Stimulated activated effector memory CD8-positive, alpha-beta T cell treated with anti-CD3 and anti-CD28 coated beads, Interleukin-12 subunit alpha, Interleukin-12 subunit beta, amount 100 ng/mL, for 72 hours (primary cell): Measurements from ENCODE around the gene TIFAB.

Experiments
- ATAC-seq: fragments of 150-1000 bp; cut with Tn5 transposase; 2 replicates; pipeline ENCODE4 v1.10.0; 2021
- DNase-seq, 2 donors: peaks; one replicate each; pipeline ENCODE4 v3.0.0; 2021 to 2022; ENCODE audit warnings: low spot score in 2 of 2
- H3K27ac Mint-ChIP-seq: one replicate; pipeline ENCODE4 v1.8.0; 2022; ENCODE audit warnings: mild to moderate bottlenecking, mixed read lengths
- H3K36me3 Mint-ChIP-seq: one replicate; pipeline ENCODE4 v1.8.0; 2022; ENCODE audit warnings: mild to moderate bottlenecking, mixed read lengths
- H3K4me1 Mint-ChIP-seq: one replicate; pipeline ENCODE4 v1.8.0; 2022; ENCODE audit warnings: mixed read lengths
- H3K4me3 Mint-ChIP-seq: one replicate; pipeline ENCODE4 v1.8.0; 2022; ENCODE audit warnings: mild to moderate bottlenecking, mixed read lengths
- H3K9me3 Mint-ChIP-seq: one replicate; pipeline ENCODE4 v1.8.0; 2022; ENCODE audit warnings: mixed read lengths

Gene TIFAB

GRCh38 chr5:135433681-135434426 is 18.3 kb downstream of the TIFAB start:
- no peak overlapping the region for H3K4me3 Mint-ChIP-seq
- no peaks in the 10 kb centered on the region for H3K4me1 Mint-ChIP-seq
- ATAC-seq (no peak), DNase-seq (peak in 1 of 2 donors; percentile 41)
- H3K9me3 Mint-ChIP-seq: no peaks in the 10 kb centered on the region
- H3K36me3 Mint-ChIP-seq: no peaks in the 10 kb centered on the region
- no peak overlapping the region for H3K27ac Mint-ChIP-seq

DNA sequence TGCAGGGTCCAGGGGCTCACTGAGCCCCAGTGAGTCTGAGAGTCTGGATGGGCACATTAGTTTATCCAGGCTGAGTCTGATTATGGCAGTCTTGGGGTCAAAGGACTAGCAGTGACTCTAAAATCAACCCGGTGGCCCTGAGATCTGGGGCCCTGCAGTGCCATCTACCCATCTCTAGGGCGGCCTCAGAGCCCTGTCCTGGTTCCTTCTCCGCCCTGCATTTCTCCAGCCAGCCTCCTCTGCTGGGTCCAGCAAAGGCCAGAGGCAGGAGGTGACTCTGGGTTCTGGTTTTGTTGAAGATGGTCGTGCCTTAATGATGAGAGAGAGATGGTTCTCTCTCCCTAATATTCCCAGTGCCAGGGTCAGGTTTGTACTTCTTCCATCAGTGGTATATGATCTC is 20.0 kb downstream of the TIFAB start:
- no peaks in the 10 kb centered on the region for H3K9me3 Mint-ChIP-seq
- H3K4me3 Mint-ChIP-seq: no peak overlapping the region
- DNase-seq (no peak), ATAC-seq (no peak)
- H3K4me1 Mint-ChIP-seq: no peaks in the 10 kb centered on the region
- no peak overlapping the region for H3K27ac Mint-ChIP-seq
- no peaks in the 10 kb centered on the region for H3K36me3 Mint-ChIP-seq

DNA sequence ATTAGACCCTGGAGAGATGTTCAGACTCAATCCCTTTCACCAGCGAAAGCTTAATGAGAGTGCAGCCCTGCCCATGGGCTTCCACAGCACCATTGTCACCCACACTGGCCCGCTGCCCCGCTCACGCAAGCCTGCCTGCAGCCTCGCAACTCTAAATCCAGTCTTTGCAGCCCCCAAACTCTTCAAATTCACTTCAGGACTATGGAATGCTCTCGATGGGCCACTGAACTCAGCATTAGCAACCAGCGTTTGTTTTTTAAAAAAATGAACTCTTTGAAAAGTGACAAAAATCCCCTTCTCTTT is 22.1 kb downstream of the TIFAB start:
- Mint-ChIP-seq H3K4me3 (no peak overlapping the region), H3K4me1 (no peaks in the 10 kb centered on the region), H3K27ac (no peak overlapping the region), H3K9me3 (no peaks in the 10 kb centered on the region), H3K36me3 (no peaks in the 10 kb centered on the region)
- ATAC-seq: no peak
- no peak for DNase-seq

GRCh38 chr5:135429301-135430134 is 22.6 kb downstream of the TIFAB start:
- DNase-seq: peak in 1 of 2 donors; percentile 23
- Mint-ChIP-seq H3K27ac (no peak overlapping the region), H3K4me3 (no peak overlapping the region)

DNA sequence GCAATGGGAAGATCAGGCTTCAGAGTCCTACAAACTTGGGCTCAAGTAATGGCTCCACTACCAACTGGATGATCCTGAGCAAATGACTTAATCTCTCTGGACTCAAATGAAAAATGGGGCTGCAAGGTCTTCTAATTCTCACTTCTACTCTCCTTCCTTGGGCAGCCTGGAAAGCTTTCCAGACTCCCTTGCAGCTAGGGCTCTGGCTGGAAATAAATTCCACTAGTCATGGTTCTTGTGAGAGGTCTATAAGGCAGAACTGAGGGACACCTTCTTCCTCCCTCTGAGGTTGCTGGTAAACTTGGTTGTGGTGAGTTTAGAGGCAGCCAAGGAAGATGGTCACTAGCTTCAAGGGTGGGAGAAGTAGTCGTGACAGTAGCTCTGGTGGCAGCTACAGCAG is 23.6 kb downstream of the TIFAB start:
- peak in 1 of 2 donors; percentile 26 for DNase-seq
- no peak for ATAC-seq
- Mint-ChIP-seq H3K36me3 (no peaks in the 10 kb centered on the region), H3K4me1 (no peaks in the 10 kb centered on the region), H3K9me3 (no peaks in the 10 kb centered on the region), H3K4me3 (no peak overlapping the region), H3K27ac (no peak overlapping the region)

More at GRCh38 chr5:135429301-135430134, 22.6 kb downstream of the TIFAB start:
- no peak for ATAC-seq
- Mint-ChIP-seq H3K36me3 (no peaks in the 10 kb centered on the region), H3K4me1 (no peaks in the 10 kb centered on the region), H3K9me3 (no peaks in the 10 kb centered on the region)

DNA sequence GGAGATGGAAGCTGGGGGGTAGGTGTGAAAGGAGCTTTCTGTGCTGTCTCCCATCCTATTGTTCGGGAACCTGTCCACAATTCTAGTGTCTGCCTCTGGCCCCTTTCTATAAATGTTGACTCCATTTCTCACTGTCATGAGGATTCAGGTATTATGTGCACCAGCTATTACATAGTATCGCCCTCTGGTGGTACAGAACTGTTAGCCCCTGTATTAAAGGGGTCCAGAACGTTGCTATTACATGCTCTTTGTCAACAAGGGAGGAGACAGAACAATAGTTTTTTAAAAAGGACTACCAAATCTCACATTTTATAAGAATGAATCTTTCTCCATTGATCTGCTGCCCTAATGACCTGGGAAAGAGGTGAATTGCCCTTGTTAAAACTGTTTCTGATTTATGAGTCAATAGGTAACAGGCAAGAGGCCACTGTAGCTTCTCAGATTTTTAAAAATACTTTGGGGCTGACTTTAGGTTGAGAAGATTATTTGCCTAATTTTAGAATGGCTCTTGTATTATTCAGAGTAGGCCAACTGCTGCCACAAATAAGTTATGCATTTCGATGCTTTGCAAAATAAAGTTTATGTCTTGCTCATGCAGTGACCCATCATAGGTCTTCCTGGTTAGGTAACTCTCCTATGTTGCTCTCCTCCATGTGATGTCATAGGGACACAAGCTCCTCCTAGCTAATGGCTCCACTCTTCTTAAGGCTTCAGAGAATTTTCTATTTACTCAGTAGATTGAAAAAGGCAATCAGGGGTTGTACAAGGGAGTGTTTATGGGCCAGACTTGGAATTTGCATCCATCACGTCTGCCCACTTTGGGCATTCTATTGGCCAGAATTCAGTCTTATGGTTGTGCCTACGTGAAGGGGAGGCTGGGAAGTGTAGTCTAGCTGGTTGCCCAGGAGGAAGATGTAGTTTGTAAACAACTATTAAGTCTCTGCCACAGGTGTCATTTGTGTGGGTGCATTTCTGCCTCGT is 25.8 kb downstream of the TIFAB start:
- DNase-seq (peak in 1 of 2 donors; percentile 47), ATAC-seq (peak; percentile 82)
- no peak overlapping the region for H3K27ac Mint-ChIP-seq

GRCh38 chr5:135425641-135426040 is 26.5 kb downstream of the TIFAB start:
- H3K36me3 Mint-ChIP-seq: no peaks in the 10 kb centered on the region
- ATAC-seq: no peak
- H3K4me1 Mint-ChIP-seq: no peaks in the 10 kb centered on the region
- no peak overlapping the region for H3K27ac Mint-ChIP-seq
- no peak overlapping the region for H3K4me3 Mint-ChIP-seq
- DNase-seq: no peak
- H3K9me3 Mint-ChIP-seq: no peaks in the 10 kb centered on the region

More for the DNA sequence above, 25.8 kb downstream of the TIFAB start:
- H3K4me1 Mint-ChIP-seq: no peaks in the 10 kb centered on the region
- no peaks in the 10 kb centered on the region for H3K9me3 Mint-ChIP-seq
- H3K36me3 Mint-ChIP-seq: no peaks in the 10 kb centered on the region
- H3K4me3 Mint-ChIP-seq: no peak overlapping the region

GRCh38 chr5:135423846-135424168 is 28.3 kb downstream of the TIFAB start:
- no peak for DNase-seq
- H3K4me1 Mint-ChIP-seq: no peaks in the 10 kb centered on the region
- H3K4me3 Mint-ChIP-seq: no peak overlapping the region
- H3K27ac Mint-ChIP-seq: no peak overlapping the region
- no peaks in the 10 kb centered on the region for H3K36me3 Mint-ChIP-seq
- no peaks in the 10 kb centered on the region for H3K9me3 Mint-ChIP-seq
- no peak for ATAC-seq

DNA sequence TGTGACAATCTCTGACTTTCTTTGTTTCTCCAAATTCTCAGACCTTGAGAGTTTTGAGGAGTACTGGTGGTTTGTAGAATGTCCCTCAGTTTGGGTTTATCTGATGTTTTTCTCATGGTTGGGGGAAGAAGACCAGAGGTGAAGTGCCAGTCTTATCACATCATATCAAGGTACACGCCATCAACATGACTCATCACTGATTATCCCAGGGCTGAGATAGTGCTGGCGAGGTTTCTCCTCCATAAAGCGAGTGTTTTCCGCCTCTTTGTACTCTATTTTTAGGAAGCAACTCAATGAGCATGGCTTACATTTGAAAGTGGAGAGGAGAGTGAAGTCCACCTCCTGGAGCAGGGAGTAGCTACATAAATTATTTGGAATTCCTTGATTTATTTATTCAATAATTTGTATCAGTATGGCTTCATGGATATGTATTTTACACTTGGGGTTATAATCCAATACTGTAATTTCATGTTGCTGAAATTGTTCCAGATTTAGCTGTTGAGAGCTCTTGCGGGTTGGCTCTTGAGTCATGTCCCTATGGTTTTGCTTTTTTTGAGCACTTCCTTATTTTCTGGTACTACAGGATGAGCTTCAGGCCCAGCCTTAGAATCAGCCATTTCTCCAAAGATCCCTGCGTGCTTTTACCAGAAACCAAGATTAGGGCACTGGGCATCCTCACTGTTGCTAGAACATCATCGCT is 28.9 kb downstream of the TIFAB start:
- no peak overlapping the region for H3K4me3 Mint-ChIP-seq
- H3K27ac Mint-ChIP-seq: no peak overlapping the region
- ATAC-seq (no peak), DNase-seq (no peak)
- no peaks in the 10 kb centered on the region for H3K36me3 Mint-ChIP-seq
- no peaks in the 10 kb centered on the region for H3K9me3 Mint-ChIP-seq
- no peaks in the 10 kb centered on the region for H3K4me1 Mint-ChIP-seq

- no peak overlapping the region for H3K27ac Mint-ChIP-seq
- no peaks in the 10 kb centered on the region for H3K4me1 Mint-ChIP-seq
- no peak overlapping the region for H3K4me3 Mint-ChIP-seq
- no peaks in the 10 kb centered on the region for H3K36me3 Mint-ChIP-seq
- DNase-seq (no peak), ATAC-seq (no peak)
- no peaks in the 10 kb centered on the region for H3K9me3 Mint-ChIP-seq
These were observed 29.7 kb downstream of the TIFAB start for GRCh38 chr5:135422419-135422818.

GRCh38 chr5:135417083-135417482 is 35.1 kb downstream of the TIFAB start:
- H3K9me3 Mint-ChIP-seq: no peaks in the 10 kb centered on the region
- H3K4me1 Mint-ChIP-seq: no peaks in the 10 kb centered on the region
- H3K27ac Mint-ChIP-seq: no peak overlapping the region
- H3K4me3 Mint-ChIP-seq: no peak overlapping the region
- ATAC-seq (no peak), DNase-seq (no peak)
- H3K36me3 Mint-ChIP-seq: no peaks in the 10 kb centered on the region

DNA sequence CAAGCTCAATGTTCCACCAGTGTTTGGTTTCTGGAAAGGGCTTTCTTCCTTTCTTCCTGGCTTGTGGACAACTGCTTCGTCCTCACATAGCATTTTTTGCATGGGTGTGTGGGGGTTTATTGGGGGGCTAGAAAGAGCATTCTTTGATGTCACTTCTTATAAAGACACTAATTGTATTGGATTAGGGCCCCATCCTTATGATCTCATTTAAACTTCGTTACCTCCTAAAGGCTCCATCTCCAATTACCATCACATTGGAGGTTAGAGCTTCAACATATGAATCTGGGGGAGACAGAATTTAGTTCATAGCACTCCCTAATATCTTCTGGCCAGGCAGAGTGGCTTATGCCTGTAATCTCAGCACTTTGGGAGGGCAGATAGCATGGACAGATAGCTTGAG is 47.1 kb downstream of the TIFAB start:
- DNase-seq: no peak
- Mint-ChIP-seq H3K36me3 (no peaks in the 10 kb centered on the region), H3K27ac (no peak overlapping the region), H3K4me1 (peaks cover 2% of the 10 kb centered on the region), H3K4me3 (no peak overlapping the region), H3K9me3 (no peaks in the 10 kb centered on the region)
- ATAC-seq: no peak

DNA sequence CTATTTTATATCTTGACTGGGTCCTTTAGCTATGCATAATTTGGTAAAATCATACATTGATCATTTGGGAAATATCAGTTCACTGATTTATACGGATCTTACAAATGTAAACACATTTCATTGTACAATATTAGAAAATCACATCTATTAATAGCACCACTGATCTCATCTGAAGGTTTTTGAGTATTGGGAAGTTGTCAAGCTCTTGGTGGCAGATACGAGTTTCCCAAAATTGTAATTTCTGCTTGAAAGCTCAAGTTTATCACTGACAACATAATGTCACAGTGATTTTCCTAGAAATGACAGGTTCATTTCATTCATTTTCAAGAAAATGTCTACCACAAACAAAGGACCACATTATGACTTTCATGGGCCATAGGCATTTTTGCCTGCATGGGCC is 50.1 kb downstream of the TIFAB start:
- no peak for ATAC-seq
- H3K4me1 Mint-ChIP-seq: peaks cover 22% of the 10 kb centered on the region
- H3K9me3 Mint-ChIP-seq: no peaks in the 10 kb centered on the region

DNA sequence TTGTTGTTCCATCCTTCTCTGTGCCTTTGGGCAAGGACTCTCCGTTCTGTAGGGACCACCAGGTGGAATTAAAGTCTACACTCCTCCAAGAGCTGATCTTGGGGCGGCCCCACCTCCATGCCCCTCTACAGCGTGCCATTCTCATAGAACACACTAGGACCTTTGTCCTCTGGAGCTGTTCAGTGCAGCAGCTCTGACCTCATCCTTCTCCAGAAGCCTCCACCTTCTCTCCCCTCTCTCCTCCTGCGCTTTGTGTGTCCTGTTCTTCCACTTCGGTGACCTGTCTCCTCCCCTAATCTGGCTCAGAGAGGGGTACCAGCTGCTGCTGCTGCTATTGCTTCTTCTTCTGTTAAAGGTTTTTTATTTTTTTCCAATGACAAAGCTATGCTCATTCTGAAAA is 51.3 kb downstream of the TIFAB start:
- Mint-ChIP-seq H3K9me3 (no peaks in the 10 kb centered on the region), H3K4me3 (peak overlapping the region; percentile 10), H3K27ac (no peak overlapping the region), H3K36me3 (no peaks in the 10 kb centered on the region), H3K4me1 (peaks cover 31% of the 10 kb centered on the region)
- no peak for ATAC-seq
- DNase-seq: no peak

More for the DNA sequence above, 50.1 kb downstream of the TIFAB start:
- no peaks in the 10 kb centered on the region for H3K36me3 Mint-ChIP-seq
- no peak overlapping the region for H3K27ac Mint-ChIP-seq
- no peak for DNase-seq
- H3K4me3 Mint-ChIP-seq: no peak overlapping the region
